Upper lobe of left lung (tissue), 4 donors: Measurements from ENCODE around the gene GABRB1.

Experiments used
- POLR2A ChIP-seq, 4 donors: fragments of 450-650 bp; IDR thresholded peaks; one replicate each; pipeline ENCODE4 v1.5.1; 2016 to 2017; ENCODE audit warnings: antibody characterized with exemption in 4 of 4, mild to moderate bottlenecking in 2 of 4
- TF ChIP-seq, protein P1 (sequence below), 6 experiments: fragments of 450-650 bp in 4 of 6; fragments of 200-600 bp in 2 of 6; sonication (generic) in 2 of 6; IDR thresholded peaks; one replicate each; pipeline ENCODE4 v1.5.1; 2016 to 2019; ENCODE audit warnings: antibody characterized with exemption in 6 of 6

GRCh38 chr4:47118192-47118929, 87.0 kb downstream of the GABRB1 start:
- TF ChIP-seq, protein P1, sequence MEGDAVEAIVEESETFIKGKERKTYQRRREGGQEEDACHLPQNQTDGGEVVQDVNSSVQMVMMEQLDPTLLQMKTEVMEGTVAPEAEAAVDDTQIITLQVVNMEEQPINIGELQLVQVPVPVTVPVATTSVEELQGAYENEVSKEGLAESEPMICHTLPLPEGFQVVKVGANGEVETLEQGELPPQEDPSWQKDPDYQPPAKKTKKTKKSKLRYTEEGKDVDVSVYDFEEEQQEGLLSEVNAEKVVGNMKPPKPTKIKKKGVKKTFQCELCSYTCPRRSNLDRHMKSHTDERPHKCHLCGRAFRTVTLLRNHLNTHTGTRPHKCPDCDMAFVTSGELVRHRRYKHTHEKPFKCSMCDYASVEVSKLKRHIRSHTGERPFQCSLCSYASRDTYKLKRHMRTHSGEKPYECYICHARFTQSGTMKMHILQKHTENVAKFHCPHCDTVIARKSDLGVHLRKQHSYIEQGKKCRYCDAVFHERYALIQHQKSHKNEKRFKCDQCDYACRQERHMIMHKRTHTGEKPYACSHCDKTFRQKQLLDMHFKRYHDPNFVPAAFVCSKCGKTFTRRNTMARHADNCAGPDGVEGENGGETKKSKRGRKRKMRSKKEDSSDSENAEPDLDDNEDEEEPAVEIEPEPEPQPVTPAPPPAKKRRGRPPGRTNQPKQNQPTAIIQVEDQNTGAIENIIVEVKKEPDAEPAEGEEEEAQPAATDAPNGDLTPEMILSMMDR (IDR thresholded peaks at IDR 0.05) = no peak
- no peak for TF ChIP-seq POLR2A (IDR thresholded peaks at IDR 0.05)
